Renal pelvis (tissue), 4 donors: ENCODE data around the gene TXNDC11. TPM values are rescaled to one million over a fixed set of nuclear protein-coding genes. Genes with fewer than 3 reads are reported as not detected.

Source experiments
- DNase-seq: peaks from one replicate; pipeline ENCODE4 v3.0.0-alpha.2; 2013
- polyA plus RNA-seq, 3 donors: library from polyadenylated mRNA; unstranded; fragments of 120-200 nt; gene quantifications; one replicate each; pipeline ENCODE4 v1.2.1, GENCODE V29; 2013; ENCODE audit not compliant: insufficient read length in 3 of 3

The TXNDC11 gene
- polyA plus RNA-seq, 3 donors = 40.3 to 47.1 (median 43.1) TPM

GRCh38 chr16:11722468-11722808 lies 20.2 kb downstream of the TXNDC11 start:
- DNase-seq = no peak

- no peak for DNase-seq
Measured at GRCh38 chr16:11721781-11722467, 20.7 kb downstream of the TXNDC11 start.

- no peak for DNase-seq
Measured at GRCh38 chr16:11719762-11720161, 22.9 kb downstream of the TXNDC11 start.

GRCh38 chr16:11719171-11719570 lies 23.5 kb downstream of the TXNDC11 start:
- DNase-seq = no peak

GRCh38 chr16:11717811-11718210 lies 24.8 kb downstream of the TXNDC11 start:
- no peak for DNase-seq

DNA sequence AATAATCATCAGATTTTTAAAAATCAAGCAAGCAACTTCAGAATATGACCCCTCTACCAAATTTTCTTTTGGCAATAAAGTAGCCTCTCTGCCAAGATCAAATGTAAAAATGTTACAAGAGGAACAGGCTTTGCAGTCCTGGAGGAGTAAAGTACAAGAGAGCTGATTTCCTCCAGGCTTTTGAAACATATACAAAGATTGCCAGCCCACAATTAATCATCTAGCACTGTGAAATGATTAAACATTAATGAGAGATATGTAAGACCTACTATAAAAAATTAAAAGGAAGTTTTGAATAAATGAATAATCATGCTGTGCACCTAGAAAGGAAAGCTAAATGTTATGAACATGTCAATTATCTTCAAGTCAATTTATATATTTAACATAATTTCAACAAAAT lies 26.3 kb downstream of the TXNDC11 start:
- no peak for DNase-seq

- no peak for DNase-seq
Measured at GRCh38 chr16:11715246-11715947, 27.3 kb downstream of the TXNDC11 start.

DNA sequence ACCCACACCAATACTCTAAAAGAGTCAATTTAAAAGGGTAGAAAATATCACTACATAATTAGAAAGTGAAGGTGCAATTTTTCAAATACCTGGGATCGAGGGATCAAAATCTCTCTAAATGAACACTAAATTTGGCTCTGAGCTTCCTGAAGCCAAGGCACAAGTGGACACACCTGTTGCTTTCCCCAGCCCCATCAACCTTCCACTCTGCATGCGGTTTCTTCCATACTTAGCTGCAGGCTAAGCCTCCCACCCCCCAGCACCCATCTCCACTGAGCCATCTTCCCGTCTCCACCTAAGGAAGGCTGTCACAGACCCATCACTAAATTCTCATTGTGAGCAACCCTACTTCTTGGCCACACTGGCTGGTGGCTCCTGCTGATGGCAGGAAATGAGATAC lies 30.5 kb downstream of the TXNDC11 start:
- no peak for DNase-seq

DNA sequence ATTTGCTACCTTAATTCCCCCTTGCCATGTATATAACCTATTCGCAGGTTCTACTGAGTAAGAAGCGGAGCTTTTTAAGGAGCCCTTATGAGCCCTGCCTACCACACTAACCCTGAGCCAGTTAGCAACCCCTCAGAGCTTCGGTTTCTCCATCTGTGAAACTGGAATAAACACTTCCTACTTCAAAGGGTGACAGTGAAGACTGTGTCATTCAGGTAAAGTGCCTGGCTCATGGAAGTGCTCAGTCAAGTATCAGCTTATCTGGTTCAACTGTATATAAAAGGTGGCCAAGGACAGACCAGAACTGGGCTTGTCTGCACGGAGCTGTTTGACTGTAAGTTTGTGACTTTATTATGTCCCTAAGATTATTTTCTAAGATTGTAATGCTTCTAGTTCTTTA lies 31.0 kb downstream of the TXNDC11 start:
- no peak for DNase-seq

GRCh38 chr16:11708421-11708820 lies 34.2 kb downstream of the TXNDC11 start:
- DNase-seq = no peak

DNA sequence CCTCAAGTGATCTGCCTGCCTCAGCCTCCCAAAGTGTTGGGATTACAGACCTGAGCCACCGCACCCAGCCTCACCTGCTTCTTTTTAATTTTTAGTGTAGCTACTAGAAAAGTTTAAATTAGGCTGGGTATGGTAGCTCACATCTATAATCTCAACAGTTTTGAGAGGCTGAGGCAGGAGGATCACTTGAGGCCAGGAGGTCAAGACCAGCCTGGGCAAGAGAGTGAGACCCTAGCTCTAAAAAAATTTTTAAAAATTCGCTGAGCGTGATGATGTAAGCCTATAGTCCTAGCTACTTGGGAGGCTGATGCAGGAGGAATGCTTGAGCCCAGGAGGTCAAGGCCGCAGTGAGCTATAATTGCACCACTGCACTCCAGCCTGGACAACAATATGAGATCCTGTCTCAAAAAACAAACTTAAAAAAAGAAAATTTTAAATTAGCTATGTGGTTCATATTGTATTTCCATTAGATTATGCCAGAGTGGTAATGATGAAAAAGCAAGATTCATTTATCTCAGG lies 34.9 kb downstream of the TXNDC11 start:
- no peak for DNase-seq

DNA sequence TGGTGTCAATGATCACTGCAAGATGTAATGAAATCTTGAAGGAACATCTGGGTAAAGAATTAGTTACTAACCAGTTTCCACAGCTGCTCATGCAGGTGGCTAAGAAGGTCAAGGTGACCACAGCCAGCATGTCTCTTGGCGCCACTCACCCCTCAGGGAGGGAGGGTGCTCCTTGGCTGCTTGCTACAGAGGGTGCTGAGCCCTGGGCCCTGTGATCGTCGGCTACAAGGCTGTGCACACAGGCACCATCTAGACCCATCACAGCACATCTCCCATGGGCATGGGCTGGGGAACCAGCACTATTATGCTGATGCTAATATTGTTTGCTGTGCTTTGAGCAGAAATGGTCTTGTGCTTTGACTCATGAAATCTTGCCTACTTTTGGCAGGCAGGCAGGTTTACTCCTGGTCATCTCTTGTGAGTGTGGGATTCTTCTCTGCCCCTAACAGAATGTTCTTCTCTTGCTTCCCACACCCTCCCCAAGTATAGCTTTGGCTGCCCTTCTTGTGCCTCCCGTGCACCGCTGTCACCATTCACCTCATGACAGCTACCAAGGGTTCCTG lies 36.4 kb downstream of the TXNDC11 start:
- no peak for DNase-seq

DNA sequence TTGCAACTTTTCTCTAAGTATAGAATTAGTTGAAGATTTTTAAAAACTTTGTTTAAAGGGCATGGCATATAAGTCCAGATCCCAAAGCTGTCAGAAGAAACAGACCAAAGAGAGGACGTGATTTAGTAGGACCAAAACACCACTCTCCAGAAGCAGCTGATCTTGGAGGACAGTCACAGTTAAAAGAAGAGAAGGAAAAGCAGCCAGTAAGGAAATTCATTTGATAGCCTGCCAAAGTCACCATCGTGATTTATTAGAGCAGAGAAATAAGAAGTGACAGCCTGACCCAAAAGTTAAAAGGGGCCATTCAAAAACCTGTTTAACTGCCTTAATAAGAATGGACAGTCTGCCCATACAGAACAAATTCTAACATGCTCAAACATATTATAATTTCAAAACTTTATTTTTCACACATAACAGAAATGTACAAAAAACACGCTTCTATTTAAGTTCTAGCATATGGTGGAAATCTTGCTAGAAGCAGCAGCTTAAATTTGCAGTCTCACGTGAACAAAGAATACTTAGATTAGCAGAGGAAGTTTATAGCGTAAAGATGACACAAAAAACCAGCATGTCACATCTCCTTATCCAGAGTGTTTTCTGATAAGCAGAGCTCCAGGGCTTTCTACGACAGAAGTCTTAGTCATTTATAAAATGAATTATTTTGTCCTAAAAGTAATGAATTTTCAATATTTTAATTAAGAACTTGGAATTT lies 37.2 kb downstream of the TXNDC11 start:
- DNase-seq = no peak

DNA sequence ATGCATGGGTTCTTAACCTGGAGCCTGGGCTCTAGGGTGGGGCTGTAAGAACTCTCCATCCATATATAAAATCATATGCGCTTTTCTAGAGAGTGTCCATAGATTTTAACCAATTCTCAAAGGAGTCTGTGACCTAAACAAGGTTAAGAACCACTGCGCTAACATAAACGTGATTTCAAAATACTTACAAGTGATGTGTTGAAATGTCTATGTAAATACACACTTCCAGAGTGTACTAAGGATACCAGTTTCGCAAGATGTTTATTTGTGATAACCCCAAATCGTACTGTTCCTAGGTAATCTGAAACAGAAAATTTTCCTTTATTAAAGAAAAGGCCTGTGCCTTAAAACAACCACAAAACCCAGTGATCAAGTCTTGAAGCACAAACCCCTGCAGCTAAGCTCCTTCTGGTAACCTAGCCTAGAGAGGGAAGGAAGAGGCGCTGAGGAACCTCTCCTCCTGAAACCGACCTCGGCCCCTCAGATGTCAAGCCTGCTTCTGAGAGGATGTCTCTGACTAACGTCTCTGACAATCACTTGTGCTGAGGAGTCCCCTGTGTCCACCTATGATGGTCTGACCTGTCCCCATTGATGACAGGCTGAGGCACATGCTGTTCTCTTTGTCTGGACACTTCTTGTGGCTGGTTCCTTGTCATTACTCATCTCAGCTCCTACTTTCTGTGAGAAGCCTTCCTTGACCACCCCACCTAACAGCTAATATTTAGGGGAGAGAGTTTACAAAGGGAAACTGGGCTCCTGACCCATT lies 42.2 kb downstream of the TXNDC11 start:
- DNase-seq = no peak

- DNase-seq = no peak
Measured at GRCh38 chr16:11699234-11699894, 43.3 kb downstream of the TXNDC11 start.

GRCh38 chr16:11698271-11698689 lies 44.4 kb downstream of the TXNDC11 start:
- no peak for DNase-seq

DNA sequence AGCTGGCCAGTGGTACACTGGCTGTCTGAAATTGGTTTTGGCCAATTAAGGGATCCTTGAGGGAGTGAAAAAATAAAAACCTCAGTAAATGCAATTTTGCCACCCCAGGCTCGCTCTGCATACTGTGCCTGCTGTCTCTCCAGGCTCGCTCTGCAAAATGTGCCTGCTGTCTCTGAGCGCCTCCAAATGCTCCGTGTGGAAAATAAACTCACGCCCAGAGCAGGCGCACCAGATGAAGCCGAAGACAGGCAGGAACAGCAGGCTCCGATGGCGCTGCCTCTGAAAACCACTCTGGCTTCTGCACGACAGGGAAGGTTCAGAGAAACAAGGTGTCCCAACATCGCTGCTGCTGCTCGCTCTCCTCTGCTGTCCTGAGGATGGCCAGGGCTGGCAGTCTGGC lies 45.3 kb downstream of the TXNDC11 start:
- no peak for DNase-seq

- no peak for DNase-seq
Measured at GRCh38 chr16:11696266-11697012, 46.2 kb downstream of the TXNDC11 start.

DNA sequence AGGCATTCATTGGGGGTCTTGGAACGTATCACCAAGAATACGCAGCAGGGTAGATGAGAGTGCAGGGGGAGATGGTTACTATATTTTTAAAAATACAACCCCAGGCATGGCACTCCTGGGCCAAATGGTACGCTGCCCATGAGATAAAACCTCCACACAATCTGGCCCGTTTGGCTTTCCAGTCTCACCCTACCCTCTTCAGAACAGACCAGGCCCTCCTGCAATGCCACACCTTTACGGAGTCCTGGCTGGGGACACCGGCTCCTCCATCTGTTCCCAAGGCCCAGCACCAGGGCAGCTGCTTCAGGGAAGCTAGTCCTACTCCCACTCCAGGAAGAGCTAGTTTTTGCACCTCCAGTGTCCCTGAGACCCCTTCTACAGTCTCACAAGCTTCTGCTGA lies 50.0 kb downstream of the TXNDC11 start:
- DNase-seq = no peak

DNA sequence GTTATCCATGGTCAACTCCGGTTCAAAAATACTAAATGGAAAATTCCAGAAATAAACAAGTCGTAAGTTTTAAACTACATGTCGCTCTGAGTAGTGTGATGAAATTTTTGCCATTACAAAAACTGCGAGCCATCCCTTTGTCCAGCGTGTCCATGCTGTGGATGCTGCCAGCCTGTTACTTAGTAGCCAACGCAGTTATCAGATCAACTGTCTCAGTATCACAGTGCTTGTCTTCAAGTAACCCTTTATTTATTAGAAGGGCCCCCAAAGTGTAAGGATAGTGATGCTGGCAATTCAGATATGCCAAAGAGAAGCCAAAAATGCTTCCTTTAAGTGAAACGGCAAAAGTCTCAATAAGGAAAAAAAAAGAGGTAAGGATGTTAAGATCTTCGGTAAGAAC lies 50.5 kb downstream of the TXNDC11 start:
- no peak for DNase-seq

GRCh38 chr16:11691771-11692170 lies 50.9 kb downstream of the TXNDC11 start:
- DNase-seq = no peak
